8988T (cell line): Measurements from ENCODE around the gene DHRSX.
"Not testable (repeated sequence)": the region's sequence is repeated elsewhere in the genome, so short reads cannot be mapped to it uniquely, and the experiment has no call there.

Experiments
- DNase-seq: peaks from one replicate; pipeline ENCODE4 v3.0.0; 2011

The DHRSX gene

GRCh38 chrX:2519638-2520037, 18.9 kb upstream of the DHRSX start:
- DNase-seq = not testable (repeated sequence)

GRCh38 chrX:2517055-2517454, 16.3 kb upstream of the DHRSX start:
- DNase-seq = no peak

GRCh38 chrX:2516623-2517022, 15.8 kb upstream of the DHRSX start:
- no peak for DNase-seq

- DNase-seq = no peak
These were observed 13.4 kb upstream of the DHRSX start for GRCh38 chrX:2514131-2514530.

- no peak for DNase-seq
These were observed 12.4 kb upstream of the DHRSX start for GRCh38 chrX:2513121-2513664.

GRCh38 chrX:2512501-2512900, 11.7 kb upstream of the DHRSX start:
- DNase-seq = no peak

- DNase-seq = no peak
These were observed 10.6 kb upstream of the DHRSX start for GRCh38 chrX:2511326-2511725.

- DNase-seq = no peak
These were observed 8.0 kb upstream of the DHRSX start for GRCh38 chrX:2508648-2509335.

- no peak for DNase-seq
These were observed 7.3 kb upstream of the DHRSX start for GRCh38 chrX:2507904-2508627.

GRCh38 chrX:2507196-2507595, 6.4 kb upstream of the DHRSX start:
- no peak for DNase-seq

GRCh38 chrX:2505341-2505740, 4.6 kb upstream of the DHRSX start:
- DNase-seq = not testable (repeated sequence)

- DNase-seq = no peak
These were observed 4.0 kb upstream of the DHRSX start for GRCh38 chrX:2504706-2505332.

GRCh38 chrX:2503591-2504500, 3.1 kb upstream of the DHRSX start:
- DNase-seq = no peak

GRCh38 chrX:2502668-2503519, 2.1 kb upstream of the DHRSX start:
- no peak for DNase-seq

- no peak for DNase-seq
These were observed 1.4 kb upstream of the DHRSX start for GRCh38 chrX:2502120-2502667.

- no peak for DNase-seq
These were observed 855 bp upstream of the DHRSX start for GRCh38 chrX:2501559-2502102.

- peak; percentile 62 for DNase-seq
These were observed 529 bp downstream of the DHRSX start for GRCh38 chrX:2500091-2500802.

- DNase-seq = no peak
These were observed 1.3 kb downstream of the DHRSX start for GRCh38 chrX:2499507-2499906.

GRCh38 chrX:2498781-2499302, 1.9 kb downstream of the DHRSX start:
- DNase-seq = peak; percentile 59
